Mucosa of stomach (tissue), 1 donor: ENCODE measurements around the gene ACADSB.
A peak's percentile ranks its signal among the peaks of the same experiment; 100 is the strongest.

Experiments
- H3K27me3 ChIP-seq: one replicate; pipeline ENCODE4 v1.7.0; 2013; ENCODE audit warnings: mild to moderate bottlenecking, low read length; ENCODE audit not compliant: control insufficient read depth, insufficient read depth
- H3K36me3 ChIP-seq: one replicate; pipeline ENCODE4 v1.7.0; 2013; ENCODE audit warnings: low read length; ENCODE audit not compliant: control insufficient read depth, insufficient read depth
- H3K4me1 ChIP-seq: one replicate; pipeline ENCODE4 v1.7.0; 2013; ENCODE audit warnings: mild to moderate bottlenecking, low read length; ENCODE audit not compliant: control insufficient read depth, insufficient read depth
- H3K4me3 ChIP-seq: one replicate; pipeline ENCODE4 v1.7.0; 2013; ENCODE audit warnings: low read length
- H3K9ac ChIP-seq: one replicate; pipeline ENCODE4 v1.7.0; 2013; ENCODE audit warnings: mild to moderate bottlenecking, low read length, moderate library complexity
- H3K9me3 ChIP-seq: one replicate; pipeline ENCODE4 v1.7.0; 2013; ENCODE audit warnings: mild to moderate bottlenecking, low read length, moderate library complexity; ENCODE audit not compliant: control insufficient read depth
- donor health status: Pancreatic carcinoma.

Gene ACADSB

GRCh38 chr10:123009105-123009820 lies 457 bp downstream of the ACADSB start:
- Histone ChIP-seq H3K4me1 (peaks cover 7% of the 10 kb centered on the region), H3K4me3 (peak overlapping the region; percentile 84), H3K9ac (peak overlapping the region; percentile 87), H3K36me3 (no peaks in the 10 kb centered on the region), H3K27me3 (no peaks in the 10 kb centered on the region), H3K9me3 (no peaks in the 10 kb centered on the region)

GRCh38 chr10:123011987-123012386 lies 3.2 kb downstream of the ACADSB start:
- H3K36me3 ChIP-seq, result no peaks in the 10 kb centered on the region
- no peaks in the 10 kb centered on the region for H3K9me3 ChIP-seq
- H3K4me1 ChIP-seq, result peaks cover 7% of the 10 kb centered on the region
- H3K4me3 ChIP-seq, result no peak overlapping the region
- H3K9ac ChIP-seq, result no peak overlapping the region
- no peaks in the 10 kb centered on the region for H3K27me3 ChIP-seq

- H3K27me3 ChIP-seq, result no peaks in the 10 kb centered on the region
Measured at GRCh38 chr10:123013456-123014419, 4.9 kb downstream of the ACADSB start.

GRCh38 chr10:123014772-123015171 lies 6.0 kb downstream of the ACADSB start:
- Histone ChIP-seq H3K36me3 (no peaks in the 10 kb centered on the region), H3K27me3 (no peaks in the 10 kb centered on the region), H3K9me3 (no peaks in the 10 kb centered on the region), H3K9ac (no peak overlapping the region), H3K4me1 (peaks cover 2% of the 10 kb centered on the region), H3K4me3 (no peak overlapping the region)

More at GRCh38 chr10:123013456-123014419, 4.9 kb downstream of the ACADSB start:
- H3K9ac ChIP-seq, result no peak overlapping the region
- no peaks in the 10 kb centered on the region for H3K9me3 ChIP-seq
- H3K4me3 ChIP-seq, result no peak overlapping the region
- H3K36me3 ChIP-seq, result no peaks in the 10 kb centered on the region
- peaks cover 7% of the 10 kb centered on the region for H3K4me1 ChIP-seq

GRCh38 chr10:123016228-123016627 lies 7.4 kb downstream of the ACADSB start:
- Histone ChIP-seq H3K4me3 (no peak overlapping the region), H3K9ac (no peak overlapping the region), H3K9me3 (no peaks in the 10 kb centered on the region), H3K27me3 (no peaks in the 10 kb centered on the region), H3K36me3 (no peaks in the 10 kb centered on the region), H3K4me1 (no peaks in the 10 kb centered on the region)

GRCh38 chr10:123017421-123018165 lies 8.8 kb downstream of the ACADSB start:
- Histone ChIP-seq H3K9me3 (no peaks in the 10 kb centered on the region), H3K4me3 (no peak overlapping the region), H3K9ac (no peak overlapping the region), H3K4me1 (no peaks in the 10 kb centered on the region), H3K36me3 (no peaks in the 10 kb centered on the region), H3K27me3 (no peaks in the 10 kb centered on the region)

GRCh38 chr10:123018531-123018930 lies 9.7 kb downstream of the ACADSB start:
- H3K4me3 ChIP-seq, result no peak overlapping the region
- no peaks in the 10 kb centered on the region for H3K9me3 ChIP-seq
- H3K9ac ChIP-seq, result no peak overlapping the region
- no peaks in the 10 kb centered on the region for H3K27me3 ChIP-seq
- no peaks in the 10 kb centered on the region for H3K4me1 ChIP-seq
- no peaks in the 10 kb centered on the region for H3K36me3 ChIP-seq

- H3K9ac ChIP-seq, result no peak overlapping the region
- no peaks in the 10 kb centered on the region for H3K4me1 ChIP-seq
- no peaks in the 10 kb centered on the region for H3K9me3 ChIP-seq
- no peaks in the 10 kb centered on the region for H3K36me3 ChIP-seq
- no peak overlapping the region for H3K4me3 ChIP-seq
- no peaks in the 10 kb centered on the region for H3K27me3 ChIP-seq
Measured at GRCh38 chr10:123019264-123019663, 10.5 kb downstream of the ACADSB start.

GRCh38 chr10:123019941-123020703 lies 11.3 kb downstream of the ACADSB start:
- Histone ChIP-seq H3K9ac (no peak overlapping the region), H3K9me3 (no peaks in the 10 kb centered on the region), H3K36me3 (no peaks in the 10 kb centered on the region), H3K4me3 (no peak overlapping the region), H3K4me1 (no peaks in the 10 kb centered on the region), H3K27me3 (no peaks in the 10 kb centered on the region)

GRCh38 chr10:123021517-123021916 lies 12.7 kb downstream of the ACADSB start:
- H3K4me1 ChIP-seq, result no peaks in the 10 kb centered on the region
- H3K36me3 ChIP-seq, result no peaks in the 10 kb centered on the region
- H3K9ac ChIP-seq, result no peak overlapping the region
- H3K4me3 ChIP-seq, result no peak overlapping the region
- no peaks in the 10 kb centered on the region for H3K27me3 ChIP-seq
- H3K9me3 ChIP-seq, result no peaks in the 10 kb centered on the region

- no peaks in the 10 kb centered on the region for H3K27me3 ChIP-seq
- H3K9me3 ChIP-seq, result no peaks in the 10 kb centered on the region
- no peaks in the 10 kb centered on the region for H3K36me3 ChIP-seq
- H3K4me1 ChIP-seq, result no peaks in the 10 kb centered on the region
- H3K4me3 ChIP-seq, result no peak overlapping the region
- no peak overlapping the region for H3K9ac ChIP-seq
Measured at GRCh38 chr10:123024540-123024939, 15.7 kb downstream of the ACADSB start.
